ENCODE data around the gene FBXL15. TPM values are rescaled to one million over a fixed set of nuclear protein-coding genes. Genes with fewer than 3 reads are reported as not detected.

The FBXL15 gene
- total RNA-seq, 1 donor from 2014 or later, result 8.6 TPM

DNA sequence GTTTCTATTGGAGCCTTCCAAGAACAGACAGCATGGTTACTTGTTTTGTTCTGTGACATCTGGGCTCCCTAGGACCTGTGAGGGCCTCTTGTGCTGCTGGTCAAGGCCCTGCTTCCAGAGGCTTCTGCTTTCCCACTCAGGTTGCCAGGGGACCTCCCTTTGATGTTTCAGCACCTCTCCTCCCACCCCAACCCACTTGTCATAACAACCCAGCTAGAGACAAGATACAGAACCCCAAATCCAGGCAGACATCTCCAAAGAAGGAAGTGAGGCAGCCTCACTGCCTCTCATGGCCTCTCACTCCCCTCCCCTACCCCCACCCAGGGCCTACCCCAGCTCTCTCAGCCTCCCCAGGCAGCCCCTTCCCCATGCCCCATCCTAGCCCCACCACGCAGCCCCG is 13.8 kb upstream of the FBXL15 start:
- Histone ChIP-seq H2AFZ (ENCODE audit: low read depth, low read length) (no peak overlapping the region), H3K27me3 (ENCODE audit: insufficient read depth, low read length) (peaks cover 16% of the 10 kb centered on the region), H3K4me2 (ENCODE audit: low read length) (no peak overlapping the region), H3K9ac (ENCODE audit: low read length) (no peak overlapping the region), H3K79me2 (ENCODE audit: insufficient read depth, low read length) (no peaks in the 10 kb centered on the region), H3K4me1 (ENCODE audit: insufficient read depth, low read length) (peaks cover 6% of the 10 kb centered on the region), H3K36me3 (ENCODE audit: insufficient read depth, low read length) (no peaks in the 10 kb centered on the region), H3K27ac (ENCODE audit: low read depth, low read length) (no peak overlapping the region), H3K9me3 (ENCODE audit: insufficient read depth, low read depth, low read length) (no peaks in the 10 kb centered on the region), H4K20me1 (ENCODE audit: insufficient read depth, low read length) (peaks cover 14% of the 10 kb centered on the region), H3K4me3 (ENCODE audit: insufficient read depth, low read depth, low read length) (no peak overlapping the region)
- peaks cover 15% of the 10 kb centered on the region for H3K27me3 Mint-ChIP-seq (ENCODE audit: low read depth, unreplicated experiment)
- FAIRE-seq, result no peak
- TF ChIP-seq, protein P1, sequence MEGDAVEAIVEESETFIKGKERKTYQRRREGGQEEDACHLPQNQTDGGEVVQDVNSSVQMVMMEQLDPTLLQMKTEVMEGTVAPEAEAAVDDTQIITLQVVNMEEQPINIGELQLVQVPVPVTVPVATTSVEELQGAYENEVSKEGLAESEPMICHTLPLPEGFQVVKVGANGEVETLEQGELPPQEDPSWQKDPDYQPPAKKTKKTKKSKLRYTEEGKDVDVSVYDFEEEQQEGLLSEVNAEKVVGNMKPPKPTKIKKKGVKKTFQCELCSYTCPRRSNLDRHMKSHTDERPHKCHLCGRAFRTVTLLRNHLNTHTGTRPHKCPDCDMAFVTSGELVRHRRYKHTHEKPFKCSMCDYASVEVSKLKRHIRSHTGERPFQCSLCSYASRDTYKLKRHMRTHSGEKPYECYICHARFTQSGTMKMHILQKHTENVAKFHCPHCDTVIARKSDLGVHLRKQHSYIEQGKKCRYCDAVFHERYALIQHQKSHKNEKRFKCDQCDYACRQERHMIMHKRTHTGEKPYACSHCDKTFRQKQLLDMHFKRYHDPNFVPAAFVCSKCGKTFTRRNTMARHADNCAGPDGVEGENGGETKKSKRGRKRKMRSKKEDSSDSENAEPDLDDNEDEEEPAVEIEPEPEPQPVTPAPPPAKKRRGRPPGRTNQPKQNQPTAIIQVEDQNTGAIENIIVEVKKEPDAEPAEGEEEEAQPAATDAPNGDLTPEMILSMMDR (IDR thresholded peaks at IDR 0.05; ENCODE audit: insufficient read depth, low read depth, low read length), result no peak
- peak overlapping the region; percentile 76 for H3K4me3 Mint-ChIP-seq (ENCODE audit: unreplicated experiment)
- no peak overlapping the region for H3K27ac Mint-ChIP-seq (ENCODE audit: unreplicated experiment)
- DNase-seq (ENCODE audit: low read depth), result no peak
- H3K9me3 Mint-ChIP-seq (ENCODE audit: unreplicated experiment), result no peaks in the 10 kb centered on the region
- peaks cover 4% of the 10 kb centered on the region for H3K36me3 Mint-ChIP-seq (ENCODE audit: low read depth, unreplicated experiment)
- H3K4me1 Mint-ChIP-seq (ENCODE audit: low read depth, unreplicated experiment), result peaks cover 15% of the 10 kb centered on the region

DNA sequence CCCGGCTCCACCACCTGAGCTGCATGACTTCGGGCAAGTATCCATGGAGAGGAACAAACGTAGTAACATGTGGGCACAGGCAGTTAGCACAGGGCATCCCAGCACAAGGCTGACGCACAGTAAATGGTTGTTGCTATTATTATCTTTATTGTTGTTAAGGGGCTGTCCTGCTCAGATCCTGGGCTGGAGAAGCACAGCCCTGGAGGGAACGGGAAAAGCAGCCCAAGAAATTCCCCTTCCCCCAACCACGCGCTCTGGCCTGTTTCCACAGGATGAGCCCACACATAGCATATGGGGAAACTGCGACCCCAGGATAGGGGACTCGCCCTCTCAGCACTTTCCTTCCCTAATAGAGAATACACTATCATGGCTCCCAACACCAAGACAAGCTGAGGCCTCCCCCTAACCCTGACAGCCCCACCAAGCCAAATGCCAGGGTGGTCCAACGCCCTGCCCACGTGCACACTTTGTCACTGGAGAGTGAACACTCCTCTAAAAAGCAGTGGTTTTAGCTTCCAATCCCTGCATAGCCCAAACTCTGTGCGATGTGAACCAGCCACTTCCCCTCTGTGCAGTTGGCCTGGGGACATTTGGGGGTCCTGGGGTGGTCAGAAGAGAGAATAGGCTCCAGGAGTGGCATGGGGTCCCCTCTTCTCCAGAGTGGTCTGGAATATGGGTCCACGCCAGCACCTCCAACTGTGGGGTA is 13.1 kb upstream of the FBXL15 start:
- H3K4me3 Mint-ChIP-seq (ENCODE audit: unreplicated experiment), result peak overlapping the region; percentile 76
- no peak overlapping the region for H3K27ac ChIP-seq (ENCODE audit: low read depth, low read length)
- H3K4me2 ChIP-seq (ENCODE audit: low read length), result no peak overlapping the region
- peaks cover 20% of the 10 kb centered on the region for H3K27me3 ChIP-seq (ENCODE audit: insufficient read depth, low read length)
- DNase-seq (ENCODE audit: low read depth), result no peak
- no peak for TF ChIP-seq EZH2 (IDR thresholded peaks at IDR 0.05; ENCODE audit: insufficient read depth, low read length)
- TF ChIP-seq, protein P1 (IDR thresholded peaks at IDR 0.05; ENCODE audit: insufficient read depth, low read depth, low read length), result no peak
- H3K9ac ChIP-seq (ENCODE audit: low read length), result no peak overlapping the region
- no peaks in the 10 kb centered on the region for H3K79me2 ChIP-seq (ENCODE audit: insufficient read depth, low read length)
- H3K36me3 ChIP-seq (ENCODE audit: insufficient read depth, low read length), result no peaks in the 10 kb centered on the region
- no peak overlapping the region for H2AFZ ChIP-seq (ENCODE audit: low read depth, low read length)
- H3K9me3 ChIP-seq (ENCODE audit: insufficient read depth, low read depth, low read length), result no peaks in the 10 kb centered on the region
- H3K27ac Mint-ChIP-seq (ENCODE audit: unreplicated experiment), result no peak overlapping the region
- no peak overlapping the region for H3K4me3 ChIP-seq (ENCODE audit: insufficient read depth, low read depth, low read length)
- H3K4me1 Mint-ChIP-seq (ENCODE audit: low read depth, unreplicated experiment), result peaks cover 7% of the 10 kb centered on the region
- peaks cover 2% of the 10 kb centered on the region for H3K36me3 Mint-ChIP-seq (ENCODE audit: low read depth, unreplicated experiment)
- no peak for FAIRE-seq
- no peaks in the 10 kb centered on the region for H3K9me3 Mint-ChIP-seq (ENCODE audit: unreplicated experiment)
- peaks cover 20% of the 10 kb centered on the region for H3K27me3 Mint-ChIP-seq (ENCODE audit: low read depth, unreplicated experiment)
- H3K4me1 ChIP-seq (ENCODE audit: insufficient read depth, low read length), result peaks cover 3% of the 10 kb centered on the region
- H4K20me1 ChIP-seq (ENCODE audit: insufficient read depth, low read length), result peaks cover 14% of the 10 kb centered on the region

DNA sequence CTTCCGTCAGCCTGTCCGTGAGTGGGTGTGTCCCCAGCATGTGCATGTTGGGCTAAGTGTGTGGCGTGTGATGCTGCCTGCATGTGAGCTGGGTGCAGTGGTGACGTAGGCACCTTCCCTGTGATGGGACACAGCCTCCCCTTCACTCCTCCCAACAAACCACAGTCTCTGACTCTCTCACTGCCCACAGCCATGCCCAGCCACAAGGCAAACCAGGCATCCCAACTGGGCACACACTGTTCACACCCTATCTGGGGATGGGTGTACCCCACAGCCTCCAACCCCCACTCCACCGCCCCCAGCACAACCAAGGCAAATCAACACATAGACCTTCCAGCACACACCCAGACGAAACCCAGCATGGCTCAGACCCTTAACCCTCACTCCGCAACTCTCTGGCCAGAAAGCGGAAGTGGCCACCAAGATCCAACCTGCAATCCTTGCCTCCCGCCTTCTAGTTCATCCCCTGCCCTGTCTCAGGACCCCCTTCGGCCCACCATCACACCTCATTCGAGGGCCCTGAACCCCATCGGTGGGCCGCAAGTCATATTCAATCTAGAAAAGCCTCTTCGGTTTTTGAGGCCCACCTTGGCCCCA is 12.4 kb upstream of the FBXL15 start:
- H2AFZ ChIP-seq (ENCODE audit: low read depth, low read length), result no peak overlapping the region
- peaks cover 24% of the 10 kb centered on the region for H3K27me3 Mint-ChIP-seq (ENCODE audit: low read depth, unreplicated experiment)
- peak overlapping the region; percentile 49 for H3K4me3 ChIP-seq (ENCODE audit: insufficient read depth, low read depth, low read length)
- FAIRE-seq (no peak), DNase-seq (ENCODE audit: low read depth) (no peak)
- peaks cover 2% of the 10 kb centered on the region for H3K36me3 Mint-ChIP-seq (ENCODE audit: low read depth, unreplicated experiment)
- H3K4me1 Mint-ChIP-seq (ENCODE audit: low read depth, unreplicated experiment), result peaks cover 9% of the 10 kb centered on the region
- H3K4me2 ChIP-seq (ENCODE audit: low read length), result peak overlapping the region; percentile 87
- H3K9ac ChIP-seq (ENCODE audit: low read length), result no peak overlapping the region
- no peaks in the 10 kb centered on the region for H3K79me2 ChIP-seq (ENCODE audit: insufficient read depth, low read length)
- TF ChIP-seq, protein P1 (IDR thresholded peaks at IDR 0.05; ENCODE audit: insufficient read depth, low read depth, low read length), result no peak
- no peak for TF ChIP-seq EZH2 (IDR thresholded peaks at IDR 0.05; ENCODE audit: insufficient read depth, low read length)
- H3K4me1 ChIP-seq (ENCODE audit: insufficient read depth, low read length), result peaks cover 3% of the 10 kb centered on the region
- H3K4me3 Mint-ChIP-seq (ENCODE audit: unreplicated experiment), result peak overlapping the region; percentile 76
- H3K36me3 ChIP-seq (ENCODE audit: insufficient read depth, low read length), result no peaks in the 10 kb centered on the region
- H3K9me3 ChIP-seq (ENCODE audit: insufficient read depth, low read depth, low read length), result no peaks in the 10 kb centered on the region
- no peak overlapping the region for H3K27ac ChIP-seq (ENCODE audit: low read depth, low read length)
- peaks cover 20% of the 10 kb centered on the region for H3K27me3 ChIP-seq (ENCODE audit: insufficient read depth, low read length)
- no peak overlapping the region for H3K27ac Mint-ChIP-seq (ENCODE audit: unreplicated experiment)
- H3K9me3 Mint-ChIP-seq (ENCODE audit: unreplicated experiment), result no peaks in the 10 kb centered on the region
- H4K20me1 ChIP-seq (ENCODE audit: insufficient read depth, low read length), result peaks cover 14% of the 10 kb centered on the region
